HG02763 (cell line): Measurements from ENCODE around the gene FRMD4B.
A peak's percentile ranks its signal among the peaks of the same experiment; 100 is the strongest.
"Not testable (repeated sequence)": the region's sequence is repeated elsewhere in the genome, so short reads cannot be mapped to it uniquely, and the experiment has no call there.

ENCODE experiments used
- ATAC-seq: cut with Tn5 transposase; IDR thresholded peaks from one replicate; pipeline ENCODE4 v1.9.1; 2021; ENCODE audit warnings: mild to moderate bottlenecking, moderate library complexity; ENCODE audit not compliant: unreplicated experiment

Gene FRMD4B

DNA sequence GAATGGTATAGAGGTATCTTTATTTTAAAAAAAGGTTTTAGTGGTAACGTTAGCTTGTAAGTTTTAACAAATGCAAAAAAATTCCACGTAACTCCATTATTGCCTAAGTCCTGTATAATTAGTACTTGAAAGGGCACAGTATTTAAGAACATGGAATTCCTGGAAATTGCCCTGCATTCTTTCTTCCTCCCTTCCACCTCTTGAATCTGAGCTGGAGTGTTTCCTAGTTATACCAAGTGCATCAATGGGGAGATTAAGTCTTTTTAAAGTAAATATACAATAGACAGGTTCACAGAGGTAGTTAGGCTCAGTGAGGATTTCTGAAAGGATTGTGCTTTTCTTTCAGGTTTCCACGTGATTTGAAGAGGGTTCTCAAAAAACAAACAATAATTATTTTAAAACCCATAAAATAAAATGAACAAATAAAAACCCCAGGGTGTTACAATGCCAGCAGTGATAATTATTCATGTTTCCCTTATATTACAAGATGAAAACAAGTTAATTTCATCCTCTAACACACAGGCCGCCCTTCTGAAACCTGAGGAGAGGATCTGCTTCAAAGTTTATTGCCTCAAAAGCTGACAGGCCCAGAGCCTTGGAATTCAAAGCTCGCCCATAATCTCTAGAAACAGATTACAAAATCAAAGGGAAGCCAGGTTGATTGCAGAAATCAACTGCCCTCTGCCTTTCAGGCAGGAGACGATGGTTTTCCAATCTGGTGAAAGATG lies 134.6 kb downstream of the FRMD4B start:
- ATAC-seq: no peak

- ATAC-seq: no peak
These were observed 135.9 kb downstream of the FRMD4B start for GRCh38 chr3:69250014-69250413.

- no peak for ATAC-seq
These were observed 136.9 kb downstream of the FRMD4B start for GRCh38 chr3:69249001-69249400.

DNA sequence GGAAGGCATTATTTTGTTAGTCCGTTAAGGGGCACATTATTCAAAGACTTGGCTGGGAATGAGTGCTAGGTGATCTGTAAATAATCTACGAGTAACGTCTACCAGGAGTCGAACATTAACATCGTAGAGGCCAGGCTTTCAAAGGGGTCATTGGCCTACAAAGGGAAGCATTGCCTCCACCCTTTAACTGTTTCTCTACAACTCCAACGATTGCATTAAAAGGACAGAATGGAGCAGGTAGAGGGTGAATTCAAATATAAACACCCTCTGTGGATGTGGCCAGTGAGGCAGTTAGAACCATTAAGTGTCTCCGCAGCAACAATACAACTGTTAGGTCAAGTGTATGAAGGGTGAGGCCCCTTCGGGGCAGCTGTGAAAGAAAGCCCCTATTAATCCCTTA lies 137.5 kb downstream of the FRMD4B start:
- no peak for ATAC-seq

GRCh38 chr3:69246612-69247011 lies 139.3 kb downstream of the FRMD4B start:
- ATAC-seq: no peak

DNA sequence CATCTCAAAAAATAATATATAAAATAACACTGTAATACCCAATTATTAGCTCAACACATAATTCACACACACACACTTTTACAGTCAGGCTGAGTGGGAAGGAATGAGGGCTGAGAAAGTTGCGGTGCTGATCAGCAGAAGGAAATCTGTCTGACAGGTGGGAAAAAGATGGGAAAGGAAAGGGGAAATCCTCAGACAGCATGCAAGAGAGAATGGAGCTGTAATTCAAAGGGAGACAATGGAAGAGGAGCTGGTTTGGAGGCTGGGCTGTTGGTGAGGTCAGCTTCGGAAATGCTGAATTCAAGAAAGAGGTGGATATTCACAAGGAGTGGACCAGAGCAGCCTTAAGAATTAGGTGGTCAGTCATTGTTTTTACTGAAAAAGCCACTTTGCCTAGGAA lies 141.8 kb downstream of the FRMD4B start:
- ATAC-seq: no peak

GRCh38 chr3:69241769-69242168 lies 144.1 kb downstream of the FRMD4B start:
- no peak for ATAC-seq

GRCh38 chr3:69240651-69241568 lies 145.0 kb downstream of the FRMD4B start:
- no peak for ATAC-seq

GRCh38 chr3:69239063-69239462 lies 146.8 kb downstream of the FRMD4B start:
- no peak for ATAC-seq

DNA sequence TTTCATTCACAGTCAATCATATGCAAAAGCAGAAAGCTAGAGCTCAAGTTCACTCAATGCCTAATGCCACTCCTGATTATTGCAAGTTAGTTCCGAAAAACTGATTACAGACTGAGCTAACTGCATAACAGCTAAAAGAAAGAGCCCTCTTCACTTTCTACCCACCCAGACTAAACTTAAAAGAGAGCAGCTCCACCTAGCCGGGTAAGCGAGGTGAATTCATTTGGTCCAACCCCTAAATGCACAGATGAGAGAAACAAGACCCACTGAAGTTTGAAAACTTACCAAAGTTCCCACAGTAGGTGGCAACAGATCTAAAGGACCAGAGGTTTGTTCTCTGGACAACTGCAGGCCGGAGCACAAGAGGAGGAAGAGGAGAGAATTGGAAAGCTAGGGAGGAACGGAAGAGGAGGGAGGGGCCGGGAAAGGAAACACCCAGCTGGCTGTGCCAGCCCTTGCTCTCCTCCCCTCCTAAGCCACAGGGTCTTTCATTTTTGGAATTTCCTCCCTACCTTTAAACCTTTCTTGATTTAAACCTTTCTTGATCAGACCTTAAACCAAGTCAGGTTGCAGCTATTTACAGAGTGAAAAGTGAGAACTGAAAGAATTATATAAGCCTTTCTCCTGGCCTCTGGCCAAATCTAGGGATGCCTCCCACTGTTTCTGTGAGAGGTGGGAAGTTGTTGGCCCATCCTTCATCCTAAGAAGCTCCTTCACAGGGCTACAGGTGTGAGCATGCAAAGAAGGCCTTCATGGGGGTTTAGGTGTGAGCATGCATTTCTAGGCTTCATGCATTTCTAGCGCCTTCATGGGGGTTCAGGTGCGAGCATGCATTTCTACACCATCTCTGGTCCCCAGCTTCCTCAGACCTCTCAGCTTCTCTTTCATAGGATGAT lies 148.8 kb downstream of the FRMD4B start:
- no peak for ATAC-seq

GRCh38 chr3:69235882-69236281 lies 150.0 kb downstream of the FRMD4B start:
- ATAC-seq: no peak

GRCh38 chr3:69235227-69235626 lies 150.7 kb downstream of the FRMD4B start:
- not testable (repeated sequence) for ATAC-seq

DNA sequence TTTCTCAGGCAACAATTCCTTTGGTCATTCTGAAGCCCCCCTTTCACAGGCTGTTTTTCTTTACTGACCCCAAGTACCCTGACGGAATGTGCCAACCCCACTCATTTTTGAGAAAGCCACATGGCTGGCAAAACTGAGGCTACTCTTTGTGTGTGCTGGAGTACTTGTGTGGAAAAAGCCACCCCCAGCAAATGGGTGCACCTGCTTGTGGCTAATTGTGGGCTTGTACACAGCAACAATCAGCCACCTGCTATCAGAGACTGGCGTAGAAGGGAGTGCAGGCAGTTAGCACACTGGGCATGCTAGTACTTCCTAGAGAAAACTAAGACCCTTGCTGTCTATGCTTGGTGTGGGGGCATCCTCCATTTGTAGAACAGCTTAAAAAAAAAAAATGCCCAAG lies 153.4 kb downstream of the FRMD4B start:
- no peak for ATAC-seq

- ATAC-seq: no peak
These were observed 153.9 kb downstream of the FRMD4B start for GRCh38 chr3:69231929-69232440.

GRCh38 chr3:69226071-69226470 lies 159.8 kb downstream of the FRMD4B start:
- ATAC-seq: no peak

DNA sequence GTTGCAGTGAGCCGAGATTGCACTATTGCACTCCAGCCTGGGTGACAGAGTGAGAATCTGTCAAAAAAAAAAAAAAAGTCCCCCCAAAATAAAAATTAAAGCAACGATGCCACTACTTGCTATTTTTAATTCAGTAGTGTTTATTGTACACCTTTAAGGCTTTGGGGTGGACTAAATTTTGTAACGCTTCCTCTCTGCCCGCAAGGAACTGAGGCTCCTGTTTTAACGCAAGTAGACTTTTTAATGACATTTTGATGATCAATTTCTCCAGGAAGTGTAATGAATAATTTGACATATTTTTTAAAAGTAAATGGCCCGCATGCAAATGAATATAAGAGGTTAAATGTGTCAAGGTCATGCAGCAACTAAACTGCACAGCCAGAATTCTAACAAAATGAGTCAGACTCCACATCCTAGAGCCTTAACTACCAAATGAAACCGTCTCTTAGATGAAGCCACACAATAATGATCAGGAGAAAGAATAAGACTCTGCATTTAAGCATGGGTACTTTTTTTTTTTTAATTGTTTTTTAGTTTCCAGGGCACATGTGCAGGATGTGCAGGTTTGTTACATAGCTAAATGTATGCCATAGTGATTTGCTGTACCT lies 166.7 kb downstream of the FRMD4B start:
- ATAC-seq: no peak

- ATAC-seq: no peak
These were observed 167.8 kb downstream of the FRMD4B start for GRCh38 chr3:69218079-69218478.

GRCh38 chr3:69216981-69217380 lies 168.9 kb downstream of the FRMD4B start:
- no peak for ATAC-seq

- ATAC-seq: no peak
These were observed 171.6 kb downstream of the FRMD4B start for GRCh38 chr3:69214241-69214640.

DNA sequence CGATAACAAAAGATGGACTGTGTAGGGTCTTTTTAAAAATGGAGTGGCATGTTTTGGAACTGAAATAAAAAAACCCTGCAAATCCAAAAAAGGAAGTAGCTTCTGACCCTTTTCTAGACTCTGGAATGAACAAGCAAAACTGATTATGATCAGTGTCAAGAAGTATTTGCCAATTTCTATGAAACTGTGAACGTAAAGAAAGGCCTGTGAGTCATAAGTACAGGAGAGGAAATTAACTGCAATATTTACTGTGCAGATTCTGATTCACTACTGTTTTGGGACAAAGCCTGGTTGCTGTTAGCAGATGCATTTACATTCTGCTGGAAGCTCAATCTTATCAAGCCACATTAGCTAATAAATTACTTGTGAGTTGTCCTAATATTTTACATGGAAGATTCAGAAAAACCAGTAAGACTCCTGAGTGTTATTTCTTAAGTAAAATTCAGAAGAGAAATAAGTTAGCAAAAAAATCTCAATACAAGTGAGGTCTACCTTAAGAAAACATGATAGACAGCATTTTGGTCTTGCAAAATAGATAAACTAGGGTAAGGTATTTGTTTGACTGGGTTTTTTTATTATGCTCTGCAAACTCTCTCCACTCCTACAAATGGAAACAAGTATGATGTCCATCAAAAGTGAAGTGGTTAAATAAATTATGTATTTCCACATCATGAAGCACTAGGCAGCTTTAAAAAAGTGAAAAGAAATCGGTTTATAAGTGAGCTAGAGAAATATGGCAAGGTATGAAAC lies 173.3 kb downstream of the FRMD4B start:
- peak; percentile 45 for ATAC-seq
